OCI-LY7 (cell line): Measurements from ENCODE around the gene RMDN2.
A peak's percentile ranks its signal among the peaks of the same experiment; 100 is the strongest.

Experiments
- CTCF ChIP-seq: fragments of 200-600 bp; sonication (generic); conservative IDR thresholded peaks from 2 replicates; pipeline ENCODE4 v1.5.1; 2014; ENCODE audit warnings: mild to moderate bottlenecking, antibody characterized with exemption, low read length, moderate library complexity, mixed read lengths
- EZH2phosphoT487 ChIP-seq: fragments of 200-600 bp; sonication (generic); IDR thresholded peaks from 2 replicates; pipeline ENCODE4 v1.6.1; 2018; ENCODE audit warnings: low read depth, borderline replicate concordance, mild to moderate bottlenecking, mixed run types, antibody characterized with exemption, low read length, moderate library complexity, mixed read lengths

GRCh38 chr2:37923308-37924055, 1.6 kb upstream of the RMDN2 start:
- 0 out of 2 replicates have a peak, but pooled peaks have one; percentile 23 for TF ChIP-seq CTCF
- no peak for TF ChIP-seq EZH2phosphoT487
